ENCODE data around the gene NCAM2. TPM values are rescaled to one million over a fixed set of nuclear protein-coding genes. Genes with fewer than 3 reads are reported as not detected.

NCAM2 gene
- total and polyA plus RNA-seq, 10 donors = 0.09 to 5.7 (median 1.0) TPM

DNA sequence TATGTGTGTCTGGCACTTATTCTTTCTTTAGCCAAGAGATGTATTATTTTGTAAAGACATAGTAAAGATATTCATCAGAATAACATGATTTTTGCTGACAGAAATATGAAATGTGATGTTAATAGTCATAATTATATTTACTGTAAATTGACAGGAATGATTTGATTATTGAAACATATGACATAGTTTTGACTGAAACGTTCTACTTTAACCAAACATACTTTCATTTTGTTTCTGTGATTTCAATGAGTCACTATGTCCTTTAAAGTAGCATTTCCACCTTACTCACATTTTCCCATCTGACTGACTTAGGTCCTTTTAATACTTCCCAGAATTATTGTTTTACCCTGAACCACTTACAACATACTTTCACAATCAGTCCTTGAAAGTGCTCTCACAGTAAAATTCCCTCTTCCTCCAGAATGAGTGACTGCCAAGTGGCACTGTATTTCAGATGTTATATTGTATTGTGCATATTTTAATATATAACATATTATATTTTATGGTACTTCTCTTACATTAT, 437.9 kb downstream of the NCAM2 start:
- no peak for DNase-seq
- Histone ChIP-seq H3K4me3 (no peak overlapping the region), H3K27ac (no peak overlapping the region), H3K36me3 (no peaks in the 10 kb centered on the region), H3K9me3 (peaks cover 0 to 9% (median 0%) of the 10 kb centered on the region in 8 donors), H3K4me1 (no peaks in the 10 kb centered on the region), H3K27me3 (replicated peaks in 1 of 7) (no peaks in the 10 kb centered on the region)
- TF ChIP-seq POLR2AphosphoS5 (IDR thresholded peaks at IDR 0.05) (no peak), POLR2A (IDR thresholded peaks at IDR 0.05) (no peak)
- TF ChIP-seq, protein P1, sequence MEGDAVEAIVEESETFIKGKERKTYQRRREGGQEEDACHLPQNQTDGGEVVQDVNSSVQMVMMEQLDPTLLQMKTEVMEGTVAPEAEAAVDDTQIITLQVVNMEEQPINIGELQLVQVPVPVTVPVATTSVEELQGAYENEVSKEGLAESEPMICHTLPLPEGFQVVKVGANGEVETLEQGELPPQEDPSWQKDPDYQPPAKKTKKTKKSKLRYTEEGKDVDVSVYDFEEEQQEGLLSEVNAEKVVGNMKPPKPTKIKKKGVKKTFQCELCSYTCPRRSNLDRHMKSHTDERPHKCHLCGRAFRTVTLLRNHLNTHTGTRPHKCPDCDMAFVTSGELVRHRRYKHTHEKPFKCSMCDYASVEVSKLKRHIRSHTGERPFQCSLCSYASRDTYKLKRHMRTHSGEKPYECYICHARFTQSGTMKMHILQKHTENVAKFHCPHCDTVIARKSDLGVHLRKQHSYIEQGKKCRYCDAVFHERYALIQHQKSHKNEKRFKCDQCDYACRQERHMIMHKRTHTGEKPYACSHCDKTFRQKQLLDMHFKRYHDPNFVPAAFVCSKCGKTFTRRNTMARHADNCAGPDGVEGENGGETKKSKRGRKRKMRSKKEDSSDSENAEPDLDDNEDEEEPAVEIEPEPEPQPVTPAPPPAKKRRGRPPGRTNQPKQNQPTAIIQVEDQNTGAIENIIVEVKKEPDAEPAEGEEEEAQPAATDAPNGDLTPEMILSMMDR (IDR thresholded peaks at IDR 0.05 in 8 of 11, conservative IDR thresholded peaks at IDR 0.05 in 3 of 11) = no peak
- 18 to 61% (median 47%) methylated on average over 1 of the region's 1 CpG for WGBS, 5 donors
- intact Hi-C loops (cut with DNase I; ENCODE audit: low total_unique reads) = no loop called here

DNA sequence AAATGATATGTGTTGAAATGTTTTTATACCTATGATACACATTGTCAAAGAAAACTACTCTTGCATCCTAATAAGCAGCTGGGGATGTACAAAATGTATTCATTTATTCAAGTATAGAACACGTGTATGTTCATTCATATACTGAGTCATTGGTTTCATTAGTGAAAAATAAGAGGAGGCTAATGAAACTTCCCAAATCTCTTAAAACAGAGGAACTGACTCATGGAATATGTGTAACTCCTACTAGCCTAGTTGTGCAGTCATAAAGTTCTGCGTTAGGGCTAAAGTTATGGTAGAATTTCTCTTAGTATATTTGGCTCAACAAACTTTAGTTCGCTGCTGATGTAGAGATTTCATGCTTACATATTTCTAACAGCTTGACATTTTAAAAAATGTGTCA, 441.6 kb downstream of the NCAM2 start:
- Histone ChIP-seq H3K27me3 (replicated peaks in 1 of 7) (no peaks in the 10 kb centered on the region), H3K36me3 (no peaks in the 10 kb centered on the region), H3K9me3 (peaks cover 0 to 24% (median 0%) of the 10 kb centered on the region in 8 donors), H3K4me1 (no peaks in the 10 kb centered on the region), H3K27ac (no peak overlapping the region), H3K4me3 (no peak overlapping the region)
- intact Hi-C loops (cut with DNase I; ENCODE audit: low total_unique reads) = no loop called here
- TF ChIP-seq, protein P1 (IDR thresholded peaks at IDR 0.05 in 8 of 11, conservative IDR thresholded peaks at IDR 0.05 in 3 of 11) = no peak
- TF ChIP-seq POLR2A (IDR thresholded peaks at IDR 0.05) (no peak), POLR2AphosphoS5 (IDR thresholded peaks at IDR 0.05) (no peak)
- no peak for DNase-seq
- 84 to 94% (median 86%) methylated on average over 3 of the region's 3 CpGs for WGBS, 5 donors

DNA sequence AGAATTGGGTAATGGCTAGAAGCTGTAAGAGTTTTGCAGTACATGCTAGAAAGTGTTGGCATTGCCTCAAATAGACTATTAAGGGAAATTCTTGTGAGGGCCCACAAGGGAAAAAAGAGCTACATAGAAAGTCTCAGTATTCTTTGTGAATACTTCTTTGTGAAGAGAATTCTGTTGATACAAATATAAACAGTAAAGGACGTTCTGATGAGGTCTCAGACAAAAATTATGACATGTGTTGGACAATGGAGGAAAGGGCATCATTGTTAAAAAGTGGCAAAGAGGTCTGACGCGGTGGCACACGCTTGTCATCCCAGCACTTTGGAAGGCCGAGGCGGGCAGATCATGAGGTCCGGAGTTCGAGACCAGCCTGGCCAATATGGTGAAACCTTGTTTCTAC, 458.9 kb downstream of the NCAM2 start:
- Histone ChIP-seq H3K9me3 (peaks cover 0 to 10% (median 0%) of the 10 kb centered on the region in 8 donors), H3K27ac (no peak overlapping the region), H3K36me3 (no peaks in the 10 kb centered on the region), H3K27me3 (replicated peaks in 1 of 7) (no peaks in the 10 kb centered on the region), H3K4me1 (no peaks in the 10 kb centered on the region), H3K4me3 (no peak overlapping the region)
- intact Hi-C loops (cut with DNase I; ENCODE audit: low total_unique reads) = no loop called here
- 85 to 93% (median 91%) methylated on average over 8 of the region's 8 CpGs for WGBS, 5 donors
- no peak for TF ChIP-seq POLR2A (IDR thresholded peaks at IDR 0.05)
- TF ChIP-seq POLR2AphosphoS5 (IDR thresholded peaks at IDR 0.05) = no peak
- TF ChIP-seq, protein P1 (IDR thresholded peaks at IDR 0.05 in 8 of 11, conservative IDR thresholded peaks at IDR 0.05 in 3 of 11) = no peak
- DNase-seq = no peak

DNA sequence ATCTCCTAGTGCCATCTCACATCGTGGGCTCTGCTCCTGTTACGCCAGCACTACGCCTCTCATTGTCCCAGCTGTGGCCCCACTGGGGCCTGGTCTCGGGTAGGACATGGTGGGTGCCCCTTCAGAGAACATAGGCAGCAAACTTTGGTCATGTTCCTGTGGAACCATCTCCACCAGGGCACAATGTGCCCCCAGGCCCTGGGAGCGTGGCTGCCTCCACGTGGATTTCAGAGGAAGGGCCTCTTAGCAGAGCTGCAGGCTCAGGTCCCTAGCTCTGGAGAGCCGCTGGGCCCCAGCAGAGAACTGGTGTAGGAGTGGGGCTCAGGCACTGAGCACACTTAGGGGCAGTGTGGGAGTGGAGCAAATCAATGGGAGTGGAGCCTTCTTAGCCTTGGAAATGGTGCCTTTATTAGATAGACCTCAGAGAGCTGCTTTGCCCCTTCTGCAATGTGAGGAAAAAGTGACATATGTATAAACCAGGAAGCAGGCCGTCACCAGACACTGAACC, 460.0 kb downstream of the NCAM2 start:
- no peak overlapping the region for H3K27ac ChIP-seq
- H3K4me3 ChIP-seq = no peak overlapping the region
- TF ChIP-seq POLR2A (IDR thresholded peaks at IDR 0.05) (no peak), POLR2AphosphoS5 (IDR thresholded peaks at IDR 0.05) (no peak)
- H3K9me3 ChIP-seq = peaks cover 0 to 10% (median 0%) of the 10 kb centered on the region in 8 donors
- no peak for DNase-seq
- intact Hi-C loops (cut with DNase I; ENCODE audit: low total_unique reads) = no loop called here
- WGBS, 5 donors = 75 to 89% (median 82%) methylated on average over 5 to 8 of the region's 8 CpGs
- H3K4me1 ChIP-seq = no peaks in the 10 kb centered on the region
- no peaks in the 10 kb centered on the region for H3K27me3 ChIP-seq (replicated peaks in 1 of 7)
- no peaks in the 10 kb centered on the region for H3K36me3 ChIP-seq
